Stimulated activated CD4-positive, alpha-beta T cell treated with anti-CD3 and anti-CD28 coated beads, TNF-alpha, amount 100 ng/mL, for 4 hours (primary cell): ENCODE results near the gene FMNL1.

Source experiments
- DNase-seq, 3 experiments: peaks; one replicate each; pipeline ENCODE4 v3.0.0-alpha.2; 2020; ENCODE audit warnings: low read depth in 3 of 3

FMNL1 gene

GRCh38 chr17:45277992-45278391, 56.3 kb downstream of the FMNL1 start:
- DNase-seq = no peak

DNA sequence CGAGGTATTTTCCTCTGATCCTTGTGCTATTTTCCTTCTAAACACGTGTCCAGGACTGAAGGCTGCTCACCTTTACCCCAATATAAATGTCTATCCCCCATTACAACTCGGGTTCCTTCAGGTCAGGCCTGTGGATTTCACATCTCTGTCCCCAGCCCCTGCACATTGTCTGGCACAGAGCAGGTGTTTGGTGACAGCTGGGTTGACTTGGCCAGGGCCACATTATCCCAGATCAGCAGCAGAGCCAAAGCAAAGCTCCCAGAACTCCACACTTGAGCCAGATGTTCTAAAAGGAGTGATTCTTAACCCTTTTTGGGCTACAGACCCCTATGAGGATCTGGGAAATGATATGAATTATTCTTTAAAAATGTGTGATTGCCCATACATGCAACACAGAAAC, 58.2 kb downstream of the FMNL1 start:
- DNase-seq = no peak

DNA sequence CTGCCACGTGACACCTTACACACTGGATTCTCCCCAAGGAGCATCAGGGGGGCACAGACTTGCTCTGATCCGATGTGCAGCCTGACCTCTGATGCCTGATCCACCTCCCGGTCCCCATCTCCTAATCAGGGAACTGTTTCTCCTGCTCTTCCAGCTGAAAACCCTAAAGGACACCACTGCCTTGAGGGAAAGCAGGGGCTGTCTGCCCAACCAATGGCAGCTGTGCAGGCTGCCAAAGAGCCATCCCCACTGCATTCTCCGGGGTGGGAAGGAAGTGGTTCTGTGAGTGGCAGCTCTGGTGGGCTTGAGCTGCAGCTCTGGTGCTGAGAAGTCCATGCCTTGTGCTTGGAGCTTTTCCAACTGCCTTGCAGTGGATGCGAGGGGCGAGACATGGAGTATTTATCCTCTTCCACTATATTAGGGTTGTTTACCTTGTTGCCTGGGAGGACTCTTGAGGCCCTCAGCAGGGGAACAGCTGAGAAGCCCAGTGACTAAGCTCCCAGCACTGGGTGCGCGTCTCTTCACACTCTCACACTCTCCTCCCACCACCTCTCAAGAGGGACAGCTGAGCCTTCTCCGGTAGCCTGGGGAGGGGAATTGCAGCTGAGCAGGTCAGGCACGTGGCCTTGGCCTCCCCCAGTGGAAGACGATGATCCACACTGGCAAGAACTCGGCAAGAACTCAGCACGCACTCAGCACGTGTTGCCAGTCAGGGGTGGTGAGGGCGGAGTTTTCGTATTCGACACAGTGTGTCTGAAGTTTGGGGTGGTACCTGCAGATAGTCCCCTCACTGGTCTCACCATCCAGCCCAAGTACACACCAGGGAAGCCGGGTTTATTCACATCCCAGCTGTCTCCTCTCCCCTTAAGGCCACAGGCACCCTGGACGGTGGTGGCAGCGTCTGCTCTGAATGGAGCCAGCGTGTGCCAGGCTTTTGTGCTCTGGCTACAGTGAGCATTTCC, 61.3 kb downstream of the FMNL1 start:
- no peak for DNase-seq

GRCh38 chr17:45283711-45284110, 62.0 kb downstream of the FMNL1 start:
- DNase-seq = no peak

- peak in 2 of 3 experiments; percentile 13 to 26 for DNase-seq
Observed at GRCh38 chr17:45284176-45285140, 62.8 kb downstream of the FMNL1 start.

DNA sequence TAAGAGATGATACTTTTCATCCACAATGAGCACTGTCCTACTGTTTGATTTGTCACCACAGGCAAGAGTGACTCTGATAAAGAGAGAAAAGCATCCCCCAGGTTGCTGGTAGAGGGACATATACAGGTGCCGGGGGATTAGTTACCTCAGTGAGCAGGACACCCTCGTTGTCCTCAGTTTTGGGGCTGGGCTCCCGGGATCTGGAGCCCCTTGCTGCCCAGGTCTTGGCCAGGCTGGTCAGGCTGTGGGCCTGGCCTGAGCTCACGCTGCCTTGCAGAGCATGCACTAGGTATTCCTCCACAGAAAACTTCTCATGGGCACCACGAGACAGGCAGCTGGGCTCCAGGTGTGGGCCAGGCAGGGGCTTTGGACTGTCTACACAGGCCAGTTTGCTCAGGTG, 64.6 kb downstream of the FMNL1 start:
- no peak for DNase-seq

DNA sequence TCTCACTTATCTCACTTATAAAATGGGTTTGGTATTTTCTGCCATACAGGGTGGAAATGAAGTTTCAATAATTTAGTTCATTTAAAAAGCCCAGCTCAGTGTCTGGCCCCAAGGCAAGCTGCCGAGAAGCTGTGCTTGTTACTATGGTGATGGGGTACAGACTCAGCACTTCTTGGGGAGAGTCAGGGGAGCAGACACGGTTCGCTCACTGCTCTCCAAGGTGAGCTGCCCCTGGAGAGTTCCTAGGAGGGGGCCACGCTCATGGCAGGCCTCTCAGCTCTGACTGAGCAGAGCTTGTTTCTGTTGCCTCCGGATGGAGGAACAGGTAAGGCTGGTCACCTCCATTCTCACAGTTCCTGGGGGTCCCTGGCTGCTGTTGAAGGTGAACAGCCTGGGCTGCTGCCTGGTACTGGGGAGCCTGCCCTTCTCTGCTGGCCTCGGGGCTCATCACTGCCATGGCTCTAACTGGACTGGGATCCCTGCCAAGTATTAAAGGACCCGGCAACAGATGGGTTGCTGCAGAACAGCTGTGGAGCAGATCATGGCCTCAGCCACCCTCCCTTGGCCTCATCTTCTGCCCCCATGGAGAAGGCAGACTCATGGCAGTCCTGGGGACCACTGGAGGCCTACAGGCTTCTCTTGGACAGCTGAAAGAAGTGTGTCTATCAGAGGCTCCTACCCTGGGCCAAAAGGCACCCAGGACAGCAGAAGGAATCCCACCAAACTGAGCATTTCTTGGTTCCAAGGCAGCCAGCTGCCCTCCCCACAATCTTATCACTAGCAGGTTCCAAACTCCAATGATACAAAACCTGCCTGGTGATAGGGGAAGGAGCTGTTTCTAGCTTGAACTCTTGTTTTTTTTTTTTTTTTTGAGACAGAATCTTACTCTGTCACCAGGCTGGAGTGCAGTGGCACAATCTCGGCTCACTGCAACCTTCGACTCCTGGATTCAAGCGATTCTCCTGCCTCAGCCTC, 66.1 kb downstream of the FMNL1 start:
- DNase-seq = no peak

- DNase-seq = no peak
Observed at GRCh38 chr17:45288825-45289224, 67.1 kb downstream of the FMNL1 start.

GRCh38 chr17:45289301-45290268, 67.9 kb downstream of the FMNL1 start:
- no peak for DNase-seq

- DNase-seq = no peak
Observed at GRCh38 chr17:45290269-45290765, 68.6 kb downstream of the FMNL1 start.

GRCh38 chr17:45291171-45291805, 69.6 kb downstream of the FMNL1 start:
- no peak for DNase-seq

DNA sequence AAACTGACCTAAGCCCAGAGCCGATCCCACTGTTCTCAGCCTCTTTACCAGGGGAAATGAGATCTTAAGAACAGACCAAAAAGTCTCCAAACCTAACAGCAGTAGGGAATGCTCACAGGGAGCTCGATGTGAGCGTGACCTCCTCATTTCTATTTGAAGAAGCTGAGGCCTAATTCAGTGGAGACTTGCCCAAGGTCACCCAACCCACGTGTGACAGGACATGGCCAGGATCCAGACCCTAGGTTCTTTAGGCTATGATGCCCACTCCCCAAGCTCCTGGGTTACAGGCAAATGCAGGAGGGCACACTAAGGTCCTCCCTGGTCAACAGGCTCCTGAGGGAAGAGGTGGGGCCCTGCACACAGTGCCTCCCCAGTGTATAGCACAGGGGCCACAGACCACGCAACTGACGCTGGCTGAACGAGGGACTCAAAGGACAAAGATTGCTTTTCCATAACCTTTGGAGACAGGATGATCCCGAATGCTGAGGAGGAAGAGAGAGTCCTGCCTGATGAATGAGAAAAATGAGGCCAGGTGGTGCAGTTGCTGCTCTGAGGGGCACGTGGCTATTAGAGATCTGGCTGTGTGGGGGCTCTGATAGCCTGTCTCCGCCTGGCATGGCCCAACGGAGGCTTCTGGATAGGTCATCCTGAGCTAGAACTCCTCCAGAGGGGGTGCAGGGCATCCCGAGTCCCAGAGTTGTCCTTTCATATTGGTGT, 71.2 kb downstream of the FMNL1 start:
- DNase-seq = no peak

DNA sequence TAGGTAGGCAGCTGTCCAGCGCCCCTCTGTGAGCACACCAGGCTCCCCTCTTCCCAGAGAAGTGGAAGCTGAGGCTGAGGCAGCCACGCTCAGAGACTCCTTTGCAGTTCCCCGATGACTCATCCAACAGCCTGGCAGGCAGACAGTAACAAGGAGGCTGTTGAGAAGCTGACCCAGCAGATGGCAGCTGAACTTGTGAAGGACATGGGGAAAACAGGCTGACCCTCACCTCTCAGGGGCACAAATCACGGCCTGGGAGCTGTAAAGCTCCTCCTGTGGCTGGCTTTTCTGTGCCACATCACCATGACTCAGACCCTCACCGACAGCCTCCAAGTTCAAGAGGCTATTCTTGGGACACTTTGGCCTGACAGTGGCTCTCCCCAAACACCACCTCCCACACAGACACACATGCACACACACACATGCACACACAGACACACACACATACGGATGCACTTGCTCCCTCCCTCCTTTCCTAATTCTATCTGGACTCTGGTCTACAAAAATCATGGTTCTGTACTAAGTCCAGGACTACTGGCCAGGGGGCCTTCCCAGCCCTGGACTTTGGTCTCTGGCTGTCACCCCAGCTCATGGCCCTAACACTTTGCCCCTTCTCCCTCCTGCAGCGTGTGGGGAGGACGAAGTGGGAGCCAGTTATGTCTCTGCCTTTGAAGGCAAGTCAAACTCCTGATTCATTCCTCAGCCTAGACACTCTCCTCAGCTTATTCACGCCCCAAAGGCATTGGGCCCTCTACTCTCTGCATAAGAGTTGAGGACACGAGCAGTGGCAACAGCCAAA, 71.9 kb downstream of the FMNL1 start:
- DNase-seq = no peak

DNA sequence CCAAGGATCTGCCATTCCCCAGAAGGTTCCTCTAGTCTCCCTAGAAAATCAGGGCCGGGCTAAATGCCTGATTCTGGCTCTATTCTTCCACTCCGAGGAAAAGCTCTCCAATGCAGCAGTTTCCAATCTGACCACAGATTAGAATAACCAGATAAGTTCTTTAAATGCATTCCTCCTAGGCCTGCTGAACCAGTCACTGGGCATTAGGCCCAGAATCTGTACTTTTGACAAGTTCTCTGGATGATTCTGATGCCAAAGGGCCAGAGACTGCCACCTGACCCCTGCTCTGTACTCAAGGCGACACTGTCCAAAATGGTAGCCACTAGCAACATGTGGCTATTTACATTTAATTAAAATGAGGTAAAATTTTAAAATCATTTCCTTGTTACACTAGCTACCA, 72.8 kb downstream of the FMNL1 start:
- DNase-seq = no peak

- no peak for DNase-seq
Observed at GRCh38 chr17:45296003-45296832, 74.5 kb downstream of the FMNL1 start.

GRCh38 chr17:45296833-45297124, 75.1 kb downstream of the FMNL1 start:
- DNase-seq = no peak
